Activated naive CD4-positive, alpha-beta T cell treated with anti-CD3 and anti-CD28 coated beads for 36 hours (primary cell): Measurements from ENCODE around the gene CDK11B. TPM values are rescaled to one million over a fixed set of nuclear protein-coding genes. Genes with fewer than 3 reads are reported as not detected.
"Not testable (repeated sequence)": the region's sequence is repeated elsewhere in the genome, so short reads cannot be mapped to it uniquely, and the experiment has no call there.

Source experiments
- CTCF ChIA-PET: fragments of 350-600 bp; sonication (Branson Sonifier 250); formaldehyde crosslinking; loops from one replicate; lab custom pipeline; 2021; ENCODE audit warnings: antibody characterized with exemption; lab: Charles Lee
- DNase-seq: peaks from one replicate; pipeline ENCODE4 v3.0.0-alpha.2; 2020
- H3K27ac Mint-ChIP-seq: one replicate; pipeline ENCODE4 v1.8.0; 2021; ENCODE audit warnings: mild to moderate bottlenecking, mixed read lengths
- H3K27me3 Mint-ChIP-seq: one replicate; pipeline ENCODE4 v1.8.0; 2021; ENCODE audit warnings: low read depth, mixed read lengths
- H3K36me3 Mint-ChIP-seq: one replicate; pipeline ENCODE4 v1.8.0; 2021; ENCODE audit warnings: low read depth, mixed read lengths
- H3K4me1 Mint-ChIP-seq: one replicate; pipeline ENCODE4 v1.8.0; 2021; ENCODE audit warnings: low read depth, mixed read lengths
- H3K4me3 Mint-ChIP-seq: one replicate; pipeline ENCODE4 v1.8.0; 2021; ENCODE audit warnings: mild to moderate bottlenecking, moderate library complexity, mixed read lengths
- H3K9me3 Mint-ChIP-seq: one replicate; pipeline ENCODE4 v1.8.0; 2021; ENCODE audit warnings: mixed read lengths
- intact Hi-C: fragments of 100-400 bp; cut with micrococcal nuclease; formaldehyde crosslinking; loops from one replicate; pipeline ENCODE4 v1.15.1; 2023
- total RNA-seq, 2 experiments: library from RNA; stranded (reverse); gene quantifications; one replicate each; pipeline ENCODE4 v1.2.3, GENCODE V29; 2021

CDK11B gene
- total RNA-seq, 2 experiments from 2014 or later: 33.7 to 34.4 TPM

GRCh38 chr1:1638528-1638927 is 20.3 kb downstream of the CDK11B start:
- H3K36me3 Mint-ChIP-seq, H3K4me1 Mint-ChIP-seq, H3K27me3 Mint-ChIP-seq, CTCF ChIA-PET, DNase-seq, H3K27ac Mint-ChIP-seq, H3K4me3 Mint-ChIP-seq, H3K9me3 Mint-ChIP-seq, intact Hi-C loops: not testable (repeated sequence)

- H3K4me1 Mint-ChIP-seq, CTCF ChIA-PET, DNase-seq, H3K27me3 Mint-ChIP-seq, H3K9me3 Mint-ChIP-seq, H3K4me3 Mint-ChIP-seq, H3K36me3 Mint-ChIP-seq, H3K27ac Mint-ChIP-seq, intact Hi-C loops: not testable (repeated sequence)
These were observed 21.3 kb downstream of the CDK11B start for GRCh38 chr1:1637479-1637875.

GRCh38 chr1:1636621-1637478 is 22.0 kb downstream of the CDK11B start:
- DNase-seq, H3K4me3 Mint-ChIP-seq, H3K27ac Mint-ChIP-seq, CTCF ChIA-PET, H3K36me3 Mint-ChIP-seq, intact Hi-C loops, H3K9me3 Mint-ChIP-seq, H3K27me3 Mint-ChIP-seq, H3K4me1 Mint-ChIP-seq: not testable (repeated sequence)

DNA sequence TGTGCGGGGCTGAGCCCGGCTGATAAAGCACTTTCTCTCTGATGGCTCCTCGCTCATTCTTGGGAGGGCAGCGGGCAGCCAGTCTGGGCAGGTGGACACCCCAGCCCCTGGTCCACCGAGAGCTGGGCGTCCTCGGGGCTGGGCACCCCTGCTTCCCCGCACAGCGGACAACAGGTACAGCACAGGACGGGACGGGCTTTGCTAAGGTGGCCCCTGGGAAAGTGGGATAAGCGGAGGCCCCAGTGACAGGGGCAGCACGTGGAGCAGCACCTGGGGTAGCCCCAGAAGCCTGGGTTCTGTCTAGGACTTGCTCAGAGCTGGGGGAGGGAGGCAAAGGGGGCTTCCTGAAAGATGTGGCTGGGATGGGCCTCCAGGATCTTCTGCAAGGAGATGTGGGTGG is 24.2 kb downstream of the CDK11B start:
- intact Hi-C loops, DNase-seq, H3K27ac Mint-ChIP-seq, H3K4me3 Mint-ChIP-seq, H3K9me3 Mint-ChIP-seq, H3K4me1 Mint-ChIP-seq, CTCF ChIA-PET, H3K36me3 Mint-ChIP-seq, H3K27me3 Mint-ChIP-seq: not testable (repeated sequence)

- H3K36me3 Mint-ChIP-seq, H3K27me3 Mint-ChIP-seq, H3K4me3 Mint-ChIP-seq, H3K27ac Mint-ChIP-seq, H3K4me1 Mint-ChIP-seq, H3K9me3 Mint-ChIP-seq, DNase-seq, intact Hi-C loops, CTCF ChIA-PET: not testable (repeated sequence)
These were observed 25.4 kb downstream of the CDK11B start for GRCh38 chr1:1633409-1633808.

DNA sequence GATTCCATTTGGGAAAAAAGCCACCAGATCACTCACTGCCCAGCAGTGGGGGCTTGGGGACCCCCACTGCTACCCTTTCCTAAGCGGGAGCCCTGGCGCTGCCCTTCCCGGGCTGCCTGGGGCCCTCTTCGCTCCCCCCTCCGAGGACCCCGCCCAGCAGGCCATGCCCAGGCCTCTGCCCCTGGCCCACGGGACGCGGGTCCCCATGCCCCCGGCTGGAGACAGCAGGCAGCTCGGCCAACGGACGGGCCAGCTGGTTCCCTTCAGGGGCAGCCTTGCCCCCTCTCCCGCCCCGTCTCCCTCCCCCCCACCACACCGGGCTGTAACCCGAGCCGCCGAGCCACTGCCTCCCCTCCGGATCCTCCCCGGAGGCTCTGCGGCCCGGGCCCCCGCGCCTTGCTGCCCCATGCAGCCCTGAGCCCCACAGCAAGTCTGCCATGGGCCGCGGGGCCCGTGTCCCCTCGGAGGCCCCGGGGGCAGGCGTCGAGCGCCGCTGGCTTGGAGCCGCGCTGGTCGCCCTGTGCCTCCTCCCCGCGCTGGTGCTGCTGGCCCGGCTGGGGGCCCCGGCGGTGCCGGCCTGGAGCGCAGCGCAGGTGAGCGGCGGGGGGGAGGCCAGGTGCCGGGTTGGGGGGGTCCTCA is 26.9 kb downstream of the CDK11B start, which contains the start of gene MMP23B:
MMP23B (plus strand) TSS at position 392 of the 639 bp plus-strand sequence; CDS start at position 438, 46 bp downstream.
- Mint-ChIP-seq H3K27ac (no peak within 1 kb of the TSS), H3K27me3 (peaks cover 4% of the 10 kb centered on the region), H3K9me3 (no peaks in the 10 kb centered on the region), H3K4me1 (peaks cover 4% of the 10 kb centered on the region), H3K4me3 (no peak within 1 kb of the TSS), H3K36me3 (peaks cover 2% of the 10 kb centered on the region)
- intact Hi-C loops: no loop called here
- CTCF ChIA-PET: no interaction called here
- no peak for DNase-seq

- H3K27ac Mint-ChIP-seq: no peak overlapping the region
- H3K4me1 Mint-ChIP-seq: peaks cover 4% of the 10 kb centered on the region
- H3K36me3 Mint-ChIP-seq: peaks cover 2% of the 10 kb centered on the region
- peaks cover 4% of the 10 kb centered on the region for H3K27me3 Mint-ChIP-seq
- intact Hi-C loops: no loop called here
- no peak overlapping the region for H3K4me3 Mint-ChIP-seq
- no peaks in the 10 kb centered on the region for H3K9me3 Mint-ChIP-seq
- DNase-seq: no peak
- CTCF ChIA-PET: interaction anchor here (0.7 kb wide), 1 partner anchor 407 kb away, joined by 3 read pairs; no protein-coding TSS in a partner anchor
These were observed 27.6 kb downstream of the CDK11B start for GRCh38 chr1:1630965-1631781.

DNA sequence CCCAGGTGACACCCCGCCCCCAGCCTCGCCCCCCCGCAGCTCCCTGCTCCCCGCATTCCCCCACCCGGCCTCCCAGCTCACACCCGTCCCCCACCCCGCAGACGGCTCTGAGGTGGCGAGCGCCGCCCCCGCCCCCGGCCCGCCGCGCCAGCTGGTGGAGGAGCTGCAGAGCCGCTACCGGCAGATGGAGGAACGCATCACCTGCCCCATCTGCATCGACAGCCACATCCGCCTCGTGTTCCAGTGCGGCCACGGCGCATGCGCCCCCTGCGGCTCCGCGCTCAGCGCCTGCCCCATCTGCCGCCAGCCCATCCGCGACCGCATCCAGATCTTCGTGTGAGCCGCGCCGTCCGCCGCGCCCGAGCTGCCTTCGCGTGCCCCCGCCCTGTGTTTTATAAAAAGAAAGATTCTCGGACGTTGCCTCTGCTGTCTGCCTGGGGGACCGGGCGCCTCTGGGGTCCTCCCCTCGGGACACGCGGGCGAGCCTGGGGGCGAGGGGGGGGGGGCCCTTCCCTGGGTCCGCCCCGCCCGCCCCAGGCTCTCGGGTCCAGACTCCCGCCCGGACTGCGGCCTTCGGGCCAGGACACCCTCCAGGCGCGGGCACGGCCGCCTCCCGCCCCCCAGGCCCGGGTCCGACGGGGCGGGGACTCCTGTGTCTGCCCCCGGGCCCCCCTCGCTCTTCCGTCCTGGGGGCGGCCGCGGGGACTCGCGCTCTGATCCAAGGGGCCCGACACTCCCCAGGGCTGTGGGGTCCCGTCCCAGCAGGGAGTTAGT is 28.4 kb downstream of the CDK11B start:
- peak overlapping the region; percentile 78 for H3K27ac Mint-ChIP-seq
- H3K4me1 Mint-ChIP-seq: peaks cover 4% of the 10 kb centered on the region
- intact Hi-C loops: no loop called here
- H3K27me3 Mint-ChIP-seq: peaks cover 4% of the 10 kb centered on the region
- H3K4me3 Mint-ChIP-seq: peak overlapping the region; percentile 68
- no peaks in the 10 kb centered on the region for H3K9me3 Mint-ChIP-seq
- DNase-seq: peak; percentile 92
- H3K36me3 Mint-ChIP-seq: peaks cover 2% of the 10 kb centered on the region
- CTCF ChIA-PET: interaction anchor here (0.7 kb wide), 1 partner anchor 408 kb away, joined by 3 read pairs; no protein-coding TSS in a partner anchor

- Mint-ChIP-seq H3K9me3 (no peaks in the 10 kb centered on the region), H3K27me3 (peaks cover 4% of the 10 kb centered on the region), H3K36me3 (peaks cover 2% of the 10 kb centered on the region), H3K4me3 (peak overlapping the region; percentile 42), H3K27ac (no peak overlapping the region), H3K4me1 (peaks cover 4% of the 10 kb centered on the region)
- CTCF ChIA-PET: interaction anchor here (1.2 kb wide), 2 partner anchors 9 to 12 kb away, joined by 3 to 4 read pairs; no protein-coding TSS in a partner anchor
- peak; percentile 41 for DNase-seq
- intact Hi-C loops: loop anchor here (2.0 kb wide), 1 partner anchor 15 kb away; the partner anchor contains the start of gene MIB2
These were observed 29.2 kb downstream of the CDK11B start for GRCh38 chr1:1629430-1630190.

GRCh38 chr1:1628754-1629429 is 29.9 kb downstream of the CDK11B start:
- peak overlapping the region; percentile 12 for H3K4me3 Mint-ChIP-seq
- H3K36me3 Mint-ChIP-seq: peaks cover 2% of the 10 kb centered on the region
- DNase-seq: peak; percentile 56
- H3K27ac Mint-ChIP-seq: no peak overlapping the region
- no peaks in the 10 kb centered on the region for H3K9me3 Mint-ChIP-seq
- peaks cover 4% of the 10 kb centered on the region for H3K27me3 Mint-ChIP-seq
- H3K4me1 Mint-ChIP-seq: peaks cover 4% of the 10 kb centered on the region
- CTCF ChIA-PET: interaction anchor here (1.2 kb wide), 2 partner anchors 8 to 11 kb away, joined by 3 to 4 read pairs; no protein-coding TSS in a partner anchor
- intact Hi-C loops: loop anchor here (2.0 kb wide), 1 partner anchor 14 kb away; the partner anchor contains the start of gene MIB2
